Measurements from ENCODE around the gene FOCAD. TPM values are rescaled to one million over a fixed set of nuclear protein-coding genes. Genes with fewer than 3 reads are reported as not detected.
"Not testable (repeated sequence)": the region's sequence is repeated elsewhere in the genome, so short reads cannot be mapped to it uniquely, and the experiment has no call there.

The FOCAD gene
- polyA plus RNA-seq (2013, experiment 1 of 2; ENCODE audit: insufficient read length) = 20.5 TPM
- polyA plus RNA-seq (2013, experiment 2 of 2; ENCODE audit: insufficient read length) = 22.3 TPM

- peak; percentile 94 for DNase-seq
Observed at GRCh38 chr9:20684035-20684874, at the start of gene FOCAD. FOCAD (plus strand) TSS chr9:20684259; CDS start chr9:20715354, 31,095 bp downstream.

GRCh38 chr9:20634895-20635294 lies 49.2 kb upstream of the FOCAD start:
- no peak for DNase-seq

GRCh38 chr9:20636888-20637440 lies 47.1 kb upstream of the FOCAD start:
- DNase-seq = no peak

- DNase-seq = no peak
Observed at GRCh38 chr9:20640331-20641187, 43.5 kb upstream of the FOCAD start.

- no peak for DNase-seq
Observed at GRCh38 chr9:20642045-20642444, 42.0 kb upstream of the FOCAD start.

GRCh38 chr9:20643660-20644059 lies 40.4 kb upstream of the FOCAD start:
- no peak for DNase-seq

GRCh38 chr9:20646656-20647055 lies 37.4 kb upstream of the FOCAD start:
- DNase-seq = no peak

- no peak for DNase-seq
Observed at GRCh38 chr9:20649381-20649780, 34.7 kb upstream of the FOCAD start.

GRCh38 chr9:20650313-20650712 lies 33.7 kb upstream of the FOCAD start:
- no peak for DNase-seq

GRCh38 chr9:20650750-20651299 lies 33.2 kb upstream of the FOCAD start:
- no peak for DNase-seq

- no peak for DNase-seq
Observed at GRCh38 chr9:20651939-20652338, 32.1 kb upstream of the FOCAD start.

- DNase-seq = not testable (repeated sequence)
Observed at GRCh38 chr9:20658246-20658667, 25.8 kb upstream of the FOCAD start.

- no peak for DNase-seq
Observed at GRCh38 chr9:20658677-20659473, 25.2 kb upstream of the FOCAD start.

- DNase-seq = no peak
Observed at GRCh38 chr9:20659474-20659967, 24.5 kb upstream of the FOCAD start.

- no peak for DNase-seq
Observed at GRCh38 chr9:20662156-20662555, 21.9 kb upstream of the FOCAD start.

GRCh38 chr9:20663133-20663532 lies 20.9 kb upstream of the FOCAD start:
- DNase-seq = no peak

- no peak for DNase-seq
Observed at GRCh38 chr9:20664501-20664900, 19.6 kb upstream of the FOCAD start.

- DNase-seq = no peak
Observed at GRCh38 chr9:20670395-20670794, 13.7 kb upstream of the FOCAD start.

GRCh38 chr9:20671635-20672034 lies 12.4 kb upstream of the FOCAD start:
- no peak for DNase-seq

GRCh38 chr9:20673537-20673936 lies 10.5 kb upstream of the FOCAD start:
- not testable (repeated sequence) for DNase-seq

- no peak for DNase-seq
Observed at GRCh38 chr9:20681467-20681866, 2.6 kb upstream of the FOCAD start.

Measured in fibroblast of skin of abdomen (primary cell).